H1 (cell line): ENCODE measurements around the gene ADAM30. TPM values are rescaled to one million over a fixed set of nuclear protein-coding genes. Genes with fewer than 3 reads are reported as not detected.

Experiments
- EP300 ChIP-seq, 2 experiments: IDR thresholded peaks; 1 replicate in 1 of 2; 2 replicates in 1 of 2; pipeline ENCODE4 v1.6.1; 2011 to 2012; ENCODE audit warnings: low read depth in 2 of 2, low read length in 2 of 2, mild to moderate bottlenecking in 2 of 2, borderline replicate concordance in 1 of 2, inconsistent platforms in 1 of 2, moderate library complexity in 1 of 2
- POLR2AphosphoS5 ChIP-seq: IDR thresholded peaks from 2 replicates; pipeline ENCODE4 v1.6.1; 2011; ENCODE audit warnings: low read depth, low read length
- RAD21 ChIP-seq, 2 experiments: IDR thresholded peaks in 1 of 2; conservative IDR thresholded peaks in 1 of 2; 2 replicates each; pipeline ENCODE4 v1.6.1; 2011; ENCODE audit warnings: low read depth in 2 of 2, low read length in 2 of 2, improper control_type of control experiment in 1 of 2, inconsistent platforms in 1 of 2, mild to moderate bottlenecking in 1 of 2, moderate library complexity in 1 of 2
- SIX5 ChIP-seq: IDR thresholded peaks from 2 replicates; pipeline ENCODE4 v1.6.1; 2011; ENCODE audit warnings: mild to moderate bottlenecking, low read depth, low read length
- polyA plus RNA-seq, 7 experiments: library from polyadenylated mRNA; depleted of rRNA in 3 of 7; stranded (reverse) in 5 of 7; unstranded in 2 of 7; fragments of >200 nt in 5 of 7; fragments of 200-250 nt in 2 of 7; gene quantifications; 1 replicate in 5 of 7; 2 replicates in 1 of 7; 4 replicates in 1 of 7; pipeline versions ENCODE4 v1.2.1 to v1.2.3, GENCODE V29; 2011 to 2013; ENCODE audit warnings: missing spikeins in 2 of 7, mixed read lengths in 2 of 7
- total RNA-seq: library from RNA; stranded (reverse); fragmentation: NEBNext Ultra II Directional; extraction: Animal tissue kit (Norgen Biotek cat#: 25700); gene quantifications from 2 replicates; pipeline ENCODE4 v1.2.1, GENCODE V29; 2021
- TF ChIP-seq, protein P1 (sequence below): fragments of 300-600 bp; sonication (generic); IDR thresholded peaks from 2 replicates; pipeline ENCODE4 v1.7.1; 2012; ENCODE audit warnings: low read length, moderate library complexity, mild to moderate bottlenecking, inconsistent platforms; ENCODE audit not compliant: insufficient replicate concordance

The ADAM30 gene
- total and polyA plus RNA-seq, 2 of the 8 experiments (the other 6 are each of a cell fraction or from before 2014, with no cell fraction given): not detected

DNA sequence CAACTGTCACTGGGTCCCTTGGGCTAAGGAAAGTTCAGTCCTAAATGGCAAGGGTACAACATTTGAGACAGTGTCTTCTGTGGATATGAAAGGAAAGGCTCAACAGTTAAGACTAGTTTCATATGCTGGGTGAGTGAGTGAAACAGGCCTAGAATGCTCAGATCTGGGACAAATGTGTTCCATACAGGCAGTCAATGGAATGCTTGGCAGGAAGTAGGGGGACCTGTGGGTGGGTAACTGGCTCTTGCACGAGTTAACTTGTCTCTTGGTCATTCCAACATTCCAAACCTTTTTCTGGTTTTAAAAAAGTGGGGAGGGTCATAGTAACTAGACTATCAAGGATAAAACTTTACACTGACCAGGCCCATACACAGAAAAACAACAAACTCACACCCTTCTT, 17.8 kb upstream of the ADAM30 start (continued):
- TF ChIP-seq, protein P1, sequence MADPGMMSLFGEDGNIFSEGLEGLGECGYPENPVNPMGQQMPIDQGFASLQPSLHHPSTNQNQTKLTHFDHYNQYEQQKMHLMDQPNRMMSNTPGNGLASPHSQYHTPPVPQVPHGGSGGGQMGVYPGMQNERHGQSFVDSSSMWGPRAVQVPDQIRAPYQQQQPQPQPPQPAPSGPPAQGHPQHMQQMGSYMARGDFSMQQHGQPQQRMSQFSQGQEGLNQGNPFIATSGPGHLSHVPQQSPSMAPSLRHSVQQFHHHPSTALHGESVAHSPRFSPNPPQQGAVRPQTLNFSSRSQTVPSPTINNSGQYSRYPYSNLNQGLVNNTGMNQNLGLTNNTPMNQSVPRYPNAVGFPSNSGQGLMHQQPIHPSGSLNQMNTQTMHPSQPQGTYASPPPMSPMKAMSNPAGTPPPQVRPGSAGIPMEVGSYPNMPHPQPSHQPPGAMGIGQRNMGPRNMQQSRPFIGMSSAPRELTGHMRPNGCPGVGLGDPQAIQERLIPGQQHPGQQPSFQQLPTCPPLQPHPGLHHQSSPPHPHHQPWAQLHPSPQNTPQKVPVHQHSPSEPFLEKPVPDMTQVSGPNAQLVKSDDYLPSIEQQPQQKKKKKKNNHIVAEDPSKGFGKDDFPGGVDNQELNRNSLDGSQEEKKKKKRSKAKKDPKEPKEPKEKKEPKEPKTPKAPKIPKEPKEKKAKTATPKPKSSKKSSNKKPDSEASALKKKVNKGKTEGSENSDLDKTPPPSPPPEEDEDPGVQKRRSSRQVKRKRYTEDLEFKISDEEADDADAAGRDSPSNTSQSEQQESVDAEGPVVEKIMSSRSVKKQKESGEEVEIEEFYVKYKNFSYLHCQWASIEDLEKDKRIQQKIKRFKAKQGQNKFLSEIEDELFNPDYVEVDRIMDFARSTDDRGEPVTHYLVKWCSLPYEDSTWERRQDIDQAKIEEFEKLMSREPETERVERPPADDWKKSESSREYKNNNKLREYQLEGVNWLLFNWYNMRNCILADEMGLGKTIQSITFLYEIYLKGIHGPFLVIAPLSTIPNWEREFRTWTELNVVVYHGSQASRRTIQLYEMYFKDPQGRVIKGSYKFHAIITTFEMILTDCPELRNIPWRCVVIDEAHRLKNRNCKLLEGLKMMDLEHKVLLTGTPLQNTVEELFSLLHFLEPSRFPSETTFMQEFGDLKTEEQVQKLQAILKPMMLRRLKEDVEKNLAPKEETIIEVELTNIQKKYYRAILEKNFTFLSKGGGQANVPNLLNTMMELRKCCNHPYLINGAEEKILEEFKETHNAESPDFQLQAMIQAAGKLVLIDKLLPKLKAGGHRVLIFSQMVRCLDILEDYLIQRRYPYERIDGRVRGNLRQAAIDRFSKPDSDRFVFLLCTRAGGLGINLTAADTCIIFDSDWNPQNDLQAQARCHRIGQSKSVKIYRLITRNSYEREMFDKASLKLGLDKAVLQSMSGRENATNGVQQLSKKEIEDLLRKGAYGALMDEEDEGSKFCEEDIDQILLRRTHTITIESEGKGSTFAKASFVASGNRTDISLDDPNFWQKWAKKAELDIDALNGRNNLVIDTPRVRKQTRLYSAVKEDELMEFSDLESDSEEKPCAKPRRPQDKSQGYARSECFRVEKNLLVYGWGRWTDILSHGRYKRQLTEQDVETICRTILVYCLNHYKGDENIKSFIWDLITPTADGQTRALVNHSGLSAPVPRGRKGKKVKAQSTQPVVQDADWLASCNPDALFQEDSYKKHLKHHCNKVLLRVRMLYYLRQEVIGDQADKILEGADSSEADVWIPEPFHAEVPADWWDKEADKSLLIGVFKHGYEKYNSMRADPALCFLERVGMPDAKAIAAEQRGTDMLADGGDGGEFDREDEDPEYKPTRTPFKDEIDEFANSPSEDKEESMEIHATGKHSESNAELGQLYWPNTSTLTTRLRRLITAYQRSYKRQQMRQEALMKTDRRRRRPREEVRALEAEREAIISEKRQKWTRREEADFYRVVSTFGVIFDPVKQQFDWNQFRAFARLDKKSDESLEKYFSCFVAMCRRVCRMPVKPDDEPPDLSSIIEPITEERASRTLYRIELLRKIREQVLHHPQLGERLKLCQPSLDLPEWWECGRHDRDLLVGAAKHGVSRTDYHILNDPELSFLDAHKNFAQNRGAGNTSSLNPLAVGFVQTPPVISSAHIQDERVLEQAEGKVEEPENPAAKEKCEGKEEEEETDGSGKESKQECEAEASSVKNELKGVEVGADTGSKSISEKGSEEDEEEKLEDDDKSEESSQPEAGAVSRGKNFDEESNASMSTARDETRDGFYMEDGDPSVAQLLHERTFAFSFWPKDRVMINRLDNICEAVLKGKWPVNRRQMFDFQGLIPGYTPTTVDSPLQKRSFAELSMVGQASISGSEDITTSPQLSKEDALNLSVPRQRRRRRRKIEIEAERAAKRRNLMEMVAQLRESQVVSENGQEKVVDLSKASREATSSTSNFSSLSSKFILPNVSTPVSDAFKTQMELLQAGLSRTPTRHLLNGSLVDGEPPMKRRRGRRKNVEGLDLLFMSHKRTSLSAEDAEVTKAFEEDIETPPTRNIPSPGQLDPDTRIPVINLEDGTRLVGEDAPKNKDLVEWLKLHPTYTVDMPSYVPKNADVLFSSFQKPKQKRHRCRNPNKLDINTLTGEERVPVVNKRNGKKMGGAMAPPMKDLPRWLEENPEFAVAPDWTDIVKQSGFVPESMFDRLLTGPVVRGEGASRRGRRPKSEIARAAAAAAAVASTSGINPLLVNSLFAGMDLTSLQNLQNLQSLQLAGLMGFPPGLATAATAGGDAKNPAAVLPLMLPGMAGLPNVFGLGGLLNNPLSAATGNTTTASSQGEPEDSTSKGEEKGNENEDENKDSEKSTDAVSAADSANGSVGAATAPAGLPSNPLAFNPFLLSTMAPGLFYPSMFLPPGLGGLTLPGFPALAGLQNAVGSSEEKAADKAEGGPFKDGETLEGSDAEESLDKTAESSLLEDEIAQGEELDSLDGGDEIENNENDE: no peak
- TF ChIP-seq RAD21 (IDR thresholded peaks at IDR 0.05 in 1 of 2, conservative IDR thresholded peaks at IDR 0.05 in 1 of 2; ENCODE audit: low read depth in 2 of 2, low read length in 2 of 2) (no peak), SIX5 (no peak), POLR2AphosphoS5 (no peak), EP300 (IDR thresholded peaks at IDR 0.05; ENCODE audit: borderline replicate concordance in 1 of 2, low read depth in 2 of 2, low read length in 2 of 2) (no peak)
